HG02642 (cell line): ENCODE measurements around the gene KRTAP21-3.
"Not testable (repeated sequence)": the region's sequence is repeated elsewhere in the genome, so short reads cannot be mapped to it uniquely, and the experiment has no call there.

Experiments used
- ATAC-seq: cut with Tn5 transposase; IDR thresholded peaks from one replicate; pipeline ENCODE4 v1.9.1; 2021; ENCODE audit warnings: mild to moderate bottlenecking; ENCODE audit not compliant: unreplicated experiment, poor library complexity

The KRTAP21-3 gene, protein sequence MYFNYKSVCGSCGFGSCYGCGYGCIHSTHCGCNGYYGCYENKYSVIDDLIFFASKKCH

DNA sequence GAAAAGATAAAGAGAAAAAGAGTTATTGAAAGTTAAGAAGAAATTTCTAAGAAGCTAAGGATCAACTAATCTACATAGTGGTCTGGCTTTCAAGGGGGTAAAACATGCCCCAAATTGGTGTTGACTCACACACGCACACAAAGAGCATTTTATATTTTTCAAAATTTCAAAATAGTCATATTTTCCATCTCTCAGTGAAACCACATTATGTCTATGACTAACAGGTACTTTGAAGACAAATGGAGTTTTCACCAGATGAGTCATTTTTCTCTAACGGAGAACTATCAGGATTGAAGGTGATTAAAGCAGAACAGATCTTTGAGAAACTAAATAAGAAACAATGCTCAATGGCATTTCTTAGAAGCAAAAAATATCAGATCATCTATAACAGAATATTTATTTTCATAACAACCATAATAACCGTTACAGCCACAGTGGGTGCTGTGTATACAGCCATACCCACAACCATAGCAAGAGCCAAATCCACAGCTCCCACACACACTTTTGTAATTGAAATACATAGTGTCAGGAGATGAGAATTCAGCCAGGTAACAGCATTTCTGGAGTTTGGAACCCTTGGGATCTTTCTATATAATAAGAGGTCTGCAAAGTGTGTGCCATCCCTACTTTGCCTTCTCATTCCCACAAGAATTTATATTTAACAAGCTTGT, at the start of gene KRTAP21-3:
KRTAP21-3 (minus strand) TSS at position 539 of the 671 bp plus-strand sequence; CDS start at position 521, 18 bp downstream.
- ATAC-seq = no peak

DNA sequence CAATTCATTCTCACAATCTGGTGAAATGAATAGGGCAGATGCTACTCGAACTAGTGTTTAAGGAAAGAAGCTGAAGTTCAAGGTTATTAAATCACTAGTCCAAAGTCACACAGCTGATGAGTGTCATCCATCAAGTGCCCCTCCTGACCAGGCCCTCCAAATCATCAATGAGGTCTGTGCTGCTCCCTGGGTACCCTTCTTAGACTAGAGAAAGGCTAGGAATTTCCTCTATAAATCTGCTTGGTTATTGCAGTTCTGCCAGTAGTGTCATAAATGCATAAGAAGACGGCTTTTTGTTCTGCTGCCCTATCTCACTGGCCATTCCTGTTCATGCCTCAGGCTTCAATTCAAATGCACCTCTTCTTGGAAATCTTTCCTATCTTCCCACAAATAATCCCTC, 42.2 kb upstream of the KRTAP21-3 start:
- no peak for ATAC-seq

DNA sequence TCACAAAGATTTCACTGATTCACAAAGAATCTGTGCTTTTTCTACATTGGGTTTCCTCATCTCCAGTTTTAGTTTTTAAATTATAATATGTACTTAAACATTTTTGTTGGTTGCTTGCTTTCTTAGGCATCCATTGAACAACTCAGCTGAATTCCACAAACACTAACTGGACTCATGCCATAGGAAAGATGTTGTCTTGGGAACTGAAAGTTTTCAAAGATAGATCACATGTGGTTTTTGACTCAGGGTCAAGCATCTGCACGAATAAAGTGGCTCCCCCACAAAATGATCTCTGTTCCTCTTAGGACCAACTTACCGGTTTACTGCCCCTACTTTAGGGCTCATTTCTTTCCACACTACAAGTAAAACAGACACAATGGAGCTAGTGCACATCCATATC, 39.7 kb upstream of the KRTAP21-3 start:
- ATAC-seq = no peak

DNA sequence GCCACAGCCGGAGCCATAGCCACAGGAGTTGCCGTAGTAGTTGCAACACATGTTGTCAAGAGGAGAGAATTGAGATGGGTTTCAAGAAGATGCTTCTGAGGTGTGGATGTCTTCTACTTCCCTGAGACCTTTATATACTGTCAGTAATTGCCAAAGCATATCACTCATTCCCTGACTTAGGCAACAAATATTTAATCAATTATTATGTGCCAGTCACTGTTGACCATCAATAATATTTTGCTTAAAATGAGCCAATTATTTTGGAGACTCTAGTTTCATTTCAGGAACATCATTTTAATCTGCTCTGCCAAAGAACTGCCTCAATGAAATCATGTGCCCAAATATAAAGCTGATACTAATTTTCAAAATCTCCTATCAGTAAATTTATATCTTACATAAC, 36.8 kb upstream of the KRTAP21-3 start, which contains the start of gene KRTAP21-1:
KRTAP21-1 (minus strand) TSS at position 101 of the 400 bp plus-strand sequence; CDS start at position 51, 50 bp downstream.
- not testable (repeated sequence) for ATAC-seq

DNA sequence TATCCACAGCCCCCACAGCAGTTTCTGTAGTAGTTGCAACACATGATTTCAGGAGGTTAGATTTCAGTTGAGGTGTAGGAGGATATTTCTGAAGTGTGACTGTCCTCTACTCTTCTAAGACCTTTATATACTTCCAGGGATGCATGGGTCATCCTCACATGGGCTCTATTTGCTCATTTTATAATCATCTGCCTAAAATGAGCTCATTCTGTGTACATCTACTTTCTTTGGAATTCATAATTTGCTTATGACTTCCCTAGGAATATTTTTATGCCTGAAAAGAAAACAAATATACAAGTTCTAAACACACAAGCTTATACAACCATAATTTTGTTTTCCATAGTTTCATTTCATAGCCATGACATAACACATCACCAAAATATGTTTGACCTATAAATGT, 28.6 kb upstream of the KRTAP21-3 start, which contains the start of gene KRTAP21-2:
KRTAP21-2 (minus strand) TSS at position 101 of the 400 bp plus-strand sequence; CDS start at position 44, 57 bp downstream.
- ATAC-seq = no peak

DNA sequence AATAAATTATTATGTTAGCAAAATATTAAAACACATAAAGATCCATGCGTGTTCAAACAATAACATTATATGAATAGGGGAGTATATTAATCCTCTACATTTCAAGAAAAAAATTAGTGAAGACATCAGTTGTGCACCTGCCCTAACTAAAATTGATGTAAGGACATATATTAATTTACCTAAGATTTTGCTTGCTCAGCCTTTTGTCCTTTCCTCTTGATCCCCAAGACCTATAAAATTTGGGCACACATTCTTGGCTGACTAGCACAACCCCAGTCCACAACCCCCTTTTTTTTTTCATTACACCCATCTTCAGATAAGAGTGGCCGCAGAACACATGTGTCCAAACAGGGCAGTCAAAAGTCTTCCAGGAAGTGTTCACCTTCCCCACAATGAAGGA, 21.9 kb upstream of the KRTAP21-3 start:
- ATAC-seq = no peak

DNA sequence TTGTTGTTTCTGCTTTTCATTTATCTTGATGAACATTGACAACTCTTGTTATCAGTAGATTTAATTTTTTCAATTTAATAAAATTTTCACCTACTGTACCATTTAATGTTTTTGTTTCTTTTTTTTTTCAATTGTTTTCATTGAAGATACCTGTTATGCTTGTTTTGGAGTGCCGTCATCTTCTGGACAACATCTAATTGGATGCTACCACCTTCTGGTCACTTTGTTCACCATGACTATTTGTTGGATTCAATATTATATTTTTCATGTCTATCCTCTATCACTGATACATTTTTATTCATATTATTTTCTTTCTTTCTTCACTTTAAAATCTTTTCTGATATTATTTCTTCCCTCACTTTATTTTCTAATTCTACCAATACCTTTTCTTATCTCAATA, 14.4 kb upstream of the KRTAP21-3 start:
- ATAC-seq = no peak

DNA sequence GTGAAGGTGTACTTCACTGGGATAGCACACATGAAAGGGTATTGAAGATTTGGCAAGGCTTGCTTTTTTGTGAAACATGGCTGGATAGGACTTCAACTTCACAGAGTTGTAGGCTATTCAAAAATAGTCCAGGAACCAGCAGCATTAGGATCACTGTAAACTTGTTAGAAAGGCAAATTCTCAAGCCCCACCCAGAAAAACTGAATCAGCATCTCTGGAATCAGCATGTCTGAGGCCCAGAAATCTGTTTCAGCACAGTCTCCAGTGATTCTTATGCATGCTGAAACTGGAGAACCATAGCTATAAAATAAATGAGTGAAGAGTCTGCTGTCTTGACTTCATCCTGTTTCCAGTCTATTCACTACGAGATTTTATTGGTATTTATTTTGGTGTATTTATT, 8.1 kb upstream of the KRTAP21-3 start:
- no peak for ATAC-seq

DNA sequence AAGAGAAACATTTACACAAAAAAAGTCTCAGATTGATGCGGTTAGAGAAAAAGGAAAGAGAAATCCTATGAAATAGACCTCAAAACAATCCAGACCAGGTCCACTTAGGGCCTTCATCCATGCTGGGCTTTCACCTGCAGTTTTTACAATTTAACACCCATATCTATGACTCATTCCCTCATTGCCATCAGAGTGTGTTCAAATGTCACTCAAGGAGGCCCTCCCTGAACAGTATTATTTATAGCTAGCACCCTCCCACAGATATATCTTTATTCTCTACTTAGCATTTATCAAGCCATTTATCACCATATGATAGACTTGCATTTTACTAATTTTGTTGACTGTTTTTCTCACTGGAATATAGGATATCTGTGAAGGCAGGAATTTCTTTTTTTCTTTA, 824 bp upstream of the KRTAP21-3 start:
- no peak for ATAC-seq

DNA sequence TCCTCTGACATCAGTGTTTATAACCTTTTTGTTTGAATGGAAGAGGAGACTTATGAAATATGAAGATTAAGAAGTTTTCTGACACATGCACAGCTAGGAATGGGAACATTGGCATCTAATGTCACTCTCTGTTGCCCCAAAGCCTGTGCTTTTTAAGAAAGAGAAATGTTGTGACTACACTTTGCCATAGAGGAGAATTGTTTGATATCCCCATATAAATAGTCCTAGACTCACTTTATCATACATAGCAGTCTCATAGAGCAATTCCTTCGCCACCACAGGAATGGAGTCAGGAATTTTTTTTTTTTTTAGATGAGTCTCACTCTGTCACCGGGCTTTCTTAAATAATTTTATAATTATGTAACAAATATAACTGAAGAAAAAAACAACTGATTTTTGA, 1.5 kb downstream of the KRTAP21-3 start:
- ATAC-seq = no peak

DNA sequence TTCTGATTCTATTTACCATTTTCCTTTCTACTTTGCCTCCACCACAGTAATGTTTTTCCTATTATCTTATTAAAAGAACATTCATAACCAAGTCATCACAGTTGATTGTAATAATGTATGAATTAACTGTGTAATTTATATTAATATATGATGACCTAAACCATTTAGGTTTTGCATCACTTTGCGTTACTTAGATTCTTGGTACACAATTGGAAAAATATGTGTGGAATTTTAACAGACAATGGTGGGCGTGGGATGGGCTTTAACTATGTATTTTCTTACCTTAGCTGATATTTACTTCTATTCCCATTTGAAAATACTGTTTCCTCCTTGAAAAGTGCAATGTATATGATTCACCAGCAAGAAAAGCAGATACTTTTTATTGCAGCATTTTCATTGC, 3.6 kb downstream of the KRTAP21-3 start:
- ATAC-seq = no peak

DNA sequence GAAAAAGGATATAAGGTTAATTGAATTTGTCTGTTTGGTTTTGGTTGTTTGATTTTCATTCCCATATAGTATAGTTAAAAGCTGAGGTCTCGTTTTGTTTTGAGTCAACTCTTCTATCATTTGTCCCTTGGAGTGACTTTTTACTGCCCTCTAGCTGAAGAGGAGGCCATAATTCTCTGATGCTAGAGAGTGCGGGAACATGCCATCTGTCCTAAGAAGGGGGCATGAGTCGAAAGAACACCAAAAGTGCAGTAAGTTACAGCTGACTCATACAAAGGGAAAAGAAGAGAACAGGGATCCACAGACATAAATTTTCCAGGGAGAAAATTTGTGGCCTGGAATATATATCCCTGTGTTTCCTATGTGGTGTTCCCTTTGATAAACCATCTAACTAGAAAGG, 4.1 kb downstream of the KRTAP21-3 start:
- no peak for ATAC-seq

DNA sequence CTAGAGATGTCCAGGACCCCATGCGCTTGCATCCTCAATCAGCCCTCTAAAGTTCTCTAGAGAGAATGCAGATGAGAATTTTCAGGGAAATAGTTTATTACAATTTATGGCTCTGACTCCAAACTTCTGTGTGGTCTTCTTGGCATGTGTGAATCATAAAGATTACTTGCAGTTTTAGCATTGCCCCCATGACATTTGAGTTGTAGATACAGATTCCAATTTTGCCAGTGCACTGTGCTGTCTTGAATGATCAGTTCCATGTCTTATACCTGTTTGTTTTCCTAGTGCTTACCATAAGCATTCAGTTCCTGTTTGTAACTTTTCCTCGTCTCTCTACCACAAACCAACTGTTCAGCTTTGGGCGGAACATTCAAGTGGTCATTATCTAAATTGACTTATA, 4.8 kb downstream of the KRTAP21-3 start:
- ATAC-seq = no peak

DNA sequence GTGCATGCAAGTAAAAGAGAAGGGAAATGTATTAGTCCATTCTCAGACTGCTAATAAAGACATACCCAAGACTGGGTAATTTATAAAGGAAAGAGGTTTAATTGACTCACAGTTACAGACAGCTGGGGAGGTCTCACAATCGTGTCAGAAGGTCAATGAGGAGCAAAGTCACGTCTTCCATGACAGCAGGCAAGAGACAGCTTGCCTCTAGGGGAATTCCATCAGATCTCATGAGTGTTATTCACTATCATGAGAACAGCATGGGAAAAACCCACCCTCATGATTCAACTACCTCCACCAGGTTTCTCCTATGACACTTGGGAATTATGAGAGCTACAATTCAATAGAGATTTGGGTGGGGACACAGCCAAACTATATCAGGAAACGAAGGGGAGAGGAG, 8.1 kb downstream of the KRTAP21-3 start:
- ATAC-seq = no peak

DNA sequence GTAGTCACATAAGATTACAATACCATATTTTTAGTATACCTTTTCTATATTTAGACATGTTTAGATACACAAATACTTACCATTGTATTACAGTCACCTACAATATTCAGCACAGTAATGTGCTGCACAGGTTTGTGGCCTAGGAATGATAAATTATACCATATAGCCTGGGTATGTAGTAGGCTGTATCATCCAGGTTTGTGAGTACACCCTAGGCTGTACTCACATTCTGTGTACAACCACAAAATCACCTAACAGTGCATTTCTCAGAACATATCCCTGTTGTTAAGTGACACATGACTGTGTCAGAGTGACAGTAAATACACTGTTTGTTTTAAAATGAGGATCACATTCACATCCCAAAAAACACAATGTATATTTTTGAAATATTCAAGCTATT, 11.2 kb downstream of the KRTAP21-3 start:
- ATAC-seq = no peak

DNA sequence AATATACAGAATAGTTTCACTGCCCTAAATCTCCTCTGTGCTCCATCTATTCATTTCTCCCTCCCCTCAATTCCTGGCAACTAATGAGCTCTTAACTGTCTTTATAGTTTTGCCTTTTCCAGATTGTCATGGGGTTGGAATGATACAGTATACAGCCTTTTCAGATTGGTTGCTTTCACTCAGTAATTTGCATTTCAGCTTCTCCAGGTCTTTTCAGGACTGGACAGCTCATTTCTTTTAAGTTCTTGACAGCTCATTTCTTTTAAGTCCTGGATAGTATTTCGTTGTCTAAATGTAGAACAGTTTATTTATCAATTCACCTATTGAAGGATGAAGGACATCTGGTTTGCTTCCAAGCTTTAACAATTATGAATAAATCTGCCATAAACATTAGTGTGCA, 22.6 kb downstream of the KRTAP21-3 start:
- ATAC-seq = no peak

DNA sequence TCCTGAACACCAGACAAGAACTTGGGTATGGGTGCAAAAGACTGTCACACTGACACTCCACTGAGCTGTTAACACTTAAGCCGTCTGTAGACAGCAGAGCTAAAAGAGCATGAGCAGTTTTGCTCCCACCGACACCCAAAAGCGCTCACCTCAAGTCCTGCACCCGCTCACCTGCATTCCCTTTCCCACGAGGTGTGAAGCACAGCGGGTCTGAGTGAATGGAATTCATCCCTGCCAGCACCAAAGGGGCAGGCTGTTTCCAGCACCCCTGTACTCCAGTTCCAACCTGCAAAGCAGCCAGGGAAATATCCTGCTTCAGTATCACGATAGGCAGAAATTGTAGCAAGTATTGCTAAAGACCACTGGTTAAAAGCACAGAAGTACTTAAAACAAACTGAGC, 28.8 kb downstream of the KRTAP21-3 start:
- no peak for ATAC-seq

DNA sequence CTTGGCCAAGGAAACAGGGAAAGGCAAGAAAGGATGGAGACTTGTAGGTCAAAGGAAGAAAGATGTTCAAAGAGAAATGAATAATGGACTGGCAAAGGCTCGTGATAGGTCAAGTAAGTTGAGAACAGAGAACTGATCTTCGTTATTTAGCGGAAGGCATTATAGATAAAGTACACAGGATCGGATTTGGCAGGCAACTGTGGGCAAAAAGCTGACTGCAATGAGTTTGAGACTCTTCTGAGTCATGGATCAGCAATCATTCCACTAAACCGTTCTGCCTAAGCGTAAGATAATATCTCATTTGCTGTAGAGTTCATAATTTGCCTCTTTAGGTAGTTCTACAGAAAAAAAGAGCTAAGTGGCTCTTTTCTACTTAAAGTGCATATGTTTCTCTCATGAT, 34.1 kb downstream of the KRTAP21-3 start:
- ATAC-seq = no peak

DNA sequence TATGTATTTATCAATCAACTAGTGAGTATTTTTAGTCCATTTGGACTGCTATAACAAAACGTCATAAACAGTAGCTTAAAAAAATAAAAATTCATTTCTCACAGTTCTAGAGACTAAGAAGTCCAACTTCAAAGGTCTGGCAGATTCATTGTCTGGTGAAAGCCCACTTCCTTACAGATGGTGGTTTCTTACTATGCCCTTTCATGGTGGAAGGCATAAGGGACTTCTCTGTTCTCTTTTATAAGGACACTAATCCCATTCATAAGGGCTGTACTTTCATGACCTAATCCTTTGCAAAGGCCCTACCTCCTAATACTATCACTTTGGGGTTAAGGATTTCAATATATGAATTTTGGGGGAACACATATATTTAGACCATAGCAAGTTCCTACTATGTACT, 38.0 kb downstream of the KRTAP21-3 start:
- ATAC-seq = no peak

DNA sequence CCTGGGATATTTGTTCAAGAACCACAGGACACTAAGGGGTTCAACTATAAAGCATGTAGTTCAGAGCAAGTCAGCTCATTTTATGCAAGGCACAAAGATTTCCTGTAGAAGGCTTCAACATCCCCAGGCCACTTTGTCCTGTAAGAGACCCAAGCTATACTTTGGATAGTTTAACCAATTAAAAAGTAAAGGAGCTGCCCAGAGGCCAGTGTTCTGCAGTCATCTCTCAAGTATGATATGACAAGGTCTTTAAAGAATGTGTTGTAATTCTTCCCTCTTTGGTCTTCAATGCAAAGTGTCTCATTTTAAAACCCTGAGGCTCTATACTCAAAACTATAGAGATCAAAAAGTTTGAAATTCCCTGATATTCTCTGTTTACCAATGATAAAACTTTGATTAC, 41.8 kb downstream of the KRTAP21-3 start:
- ATAC-seq = no peak

DNA sequence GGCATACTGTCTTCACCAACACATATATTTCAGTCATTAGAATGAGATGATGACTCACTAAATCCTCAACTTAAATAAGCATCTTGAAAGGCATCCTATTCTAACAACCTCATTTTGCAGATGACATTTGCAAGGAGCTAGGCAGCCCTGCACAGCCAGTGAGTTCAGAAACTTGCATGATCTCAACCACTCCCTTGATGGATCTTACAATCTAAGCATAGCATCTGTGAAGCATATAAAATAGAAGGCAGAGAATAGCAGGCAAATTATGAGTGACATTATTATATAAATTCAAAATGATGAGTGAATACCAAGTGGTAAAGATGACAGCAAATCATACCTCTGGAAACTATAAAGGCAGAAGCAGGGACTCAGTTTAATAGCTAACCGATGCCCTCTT, 44.3 kb downstream of the KRTAP21-3 start:
- ATAC-seq = no peak

DNA sequence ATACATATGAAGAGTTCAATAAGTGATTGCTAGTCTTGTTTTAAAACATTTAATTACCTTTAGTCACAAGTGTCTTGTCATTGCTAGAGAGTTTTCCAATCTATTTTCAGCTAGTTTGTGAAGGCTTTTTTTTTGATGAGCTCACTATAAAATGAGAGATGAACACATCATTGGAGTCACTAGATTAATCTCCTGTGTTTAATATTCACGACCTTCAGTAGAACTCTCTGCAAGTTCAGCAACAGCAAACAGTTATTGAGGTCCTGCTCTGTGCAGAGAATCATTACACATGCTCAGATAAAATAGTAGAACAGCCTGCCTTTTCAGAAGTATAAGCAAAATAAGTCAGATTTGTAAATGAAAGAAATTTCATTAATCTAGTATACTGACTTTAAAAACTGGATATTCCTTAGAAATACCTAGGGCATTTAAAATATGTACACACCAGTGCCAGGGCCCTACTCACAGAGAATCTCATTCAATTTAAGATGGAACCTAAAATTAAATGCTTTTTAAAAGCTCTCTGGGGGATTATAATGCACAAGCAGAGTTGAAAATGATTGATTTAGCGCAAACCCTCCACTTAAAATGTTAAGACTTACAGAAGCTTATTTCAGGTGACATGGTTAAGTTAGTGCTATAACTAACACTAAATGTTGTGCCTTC, 45.5 kb downstream of the KRTAP21-3 start:
- no peak for ATAC-seq
